H9 (cell line): ENCODE measurements around the gene PHOSPHO1. TPM values are rescaled to one million over a fixed set of nuclear protein-coding genes. Genes with fewer than 3 reads are reported as not detected.

Experiments
- DNase-seq: peaks from one replicate; pipeline ENCODE4 v3.0.0-alpha.2; 2017
- H2AFZ ChIP-seq: one replicate; pipeline ENCODE4 v1.6.1; 2013; ENCODE audit warnings: mild to moderate bottlenecking, low read length, control low read depth, moderate library complexity
- H2AK5ac ChIP-seq: 2 replicates; pipeline ENCODE4 v1.6.1; 2013; ENCODE audit warnings: low read length, control low read depth, mixed read lengths; ENCODE audit not compliant: insufficient read length
- H2BK120ac ChIP-seq: one replicate; pipeline ENCODE4 v1.6.1; 2013; ENCODE audit warnings: low read depth, mild to moderate bottlenecking, low read length, control low read depth, inconsistent platforms; ENCODE audit not compliant: poor library complexity, severe bottlenecking
- H2BK12ac ChIP-seq: 2 replicates; pipeline ENCODE4 v1.6.1; 2013; ENCODE audit warnings: low read length, control low read depth, mixed read lengths, low read depth; ENCODE audit not compliant: insufficient read length
- H2BK15ac ChIP-seq: 2 replicates; pipeline ENCODE4 v1.6.1; 2013; ENCODE audit warnings: low read depth, low read length, control low read depth
- H2BK20ac ChIP-seq: one replicate; pipeline ENCODE4 v1.6.1; 2013; ENCODE audit warnings: low read depth, mild to moderate bottlenecking, low read length, control low read depth, inconsistent platforms; ENCODE audit not compliant: poor library complexity, severe bottlenecking
- H2BK5ac ChIP-seq: 2 replicates; pipeline ENCODE4 v1.6.1; 2013; ENCODE audit warnings: low read length, control low read depth, mixed read lengths; ENCODE audit not compliant: insufficient read length
- H3K14ac ChIP-seq: 2 replicates; pipeline ENCODE4 v1.6.1; 2013; ENCODE audit warnings: low read length, control low read depth; ENCODE audit not compliant: insufficient read depth
- H3K18ac ChIP-seq: 2 replicates; pipeline ENCODE4 v1.6.1; 2013; ENCODE audit warnings: low read depth, mild to moderate bottlenecking, mixed read lengths, low read length, control low read depth; ENCODE audit not compliant: insufficient read length
- H3K23ac ChIP-seq: 2 replicates; pipeline ENCODE4 v1.6.1; 2013; ENCODE audit warnings: low read length, control low read depth, mixed read lengths, low read depth; ENCODE audit not compliant: insufficient read length
- H3K23me2 ChIP-seq: 2 replicates; pipeline ENCODE4 v1.6.1; 2013; ENCODE audit warnings: low read depth, mild to moderate bottlenecking, mixed read lengths, low read length, control low read depth; ENCODE audit not compliant: insufficient read length, poor library complexity, severe bottlenecking
- H3K27ac ChIP-seq: 2 replicates; pipeline ENCODE4 v1.5.1; 2013; ENCODE audit warnings: low read length, control low read depth, mixed read lengths, low read depth; ENCODE audit not compliant: insufficient read length
- H3K27me3 ChIP-seq: 2 replicates; pipeline ENCODE4 v1.6.1; 2013; ENCODE audit warnings: low read length, control low read depth, inconsistent platforms; ENCODE audit not compliant: insufficient read depth
- H3K4ac ChIP-seq: 2 replicates; pipeline ENCODE4 v1.6.1; 2013; ENCODE audit warnings: low read depth, mild to moderate bottlenecking, control low read depth, inconsistent platforms, low read length, moderate library complexity
- H3K4me1 ChIP-seq: 2 replicates; pipeline ENCODE4 v1.6.1; 2013; ENCODE audit warnings: low read length, control low read depth, inconsistent platforms; ENCODE audit not compliant: insufficient read depth
- H3K4me2 ChIP-seq: 2 replicates; pipeline ENCODE4 v1.6.1; 2013; ENCODE audit warnings: low read length, control low read depth, mixed read lengths; ENCODE audit not compliant: insufficient read length, insufficient read depth
- H3K56ac ChIP-seq: 2 replicates; pipeline ENCODE4 v1.6.1; 2013; ENCODE audit warnings: low read depth, mild to moderate bottlenecking, mixed read lengths, low read length, control low read depth; ENCODE audit not compliant: insufficient read length
- H3K79me1 ChIP-seq: 2 replicates; pipeline ENCODE4 v1.6.1; 2013; ENCODE audit warnings: low read depth, mild to moderate bottlenecking, moderate library complexity, low read length, control low read depth, inconsistent platforms; ENCODE audit not compliant: insufficient read depth, poor library complexity, severe bottlenecking
- H3K79me2 ChIP-seq: 2 replicates; pipeline ENCODE4 v1.6.1; 2013; ENCODE audit warnings: low read length, control low read depth, inconsistent platforms; ENCODE audit not compliant: insufficient read depth
- H3K9ac ChIP-seq: 2 replicates; pipeline ENCODE4 v1.6.1; 2013; ENCODE audit warnings: low read length, control low read depth, mixed read lengths; ENCODE audit not compliant: insufficient read length; ENCODE audit errors: extremely low read depth
- H3K9me3 ChIP-seq: one replicate; pipeline ENCODE4 v1.6.1; 2013; ENCODE audit warnings: low read depth, low read length, inconsistent platforms; ENCODE audit not compliant: control insufficient read depth
- H3T11ph ChIP-seq: one replicate; pipeline ENCODE4 v1.6.1; 2013; ENCODE audit warnings: mild to moderate bottlenecking, low read length, control low read depth, inconsistent platforms
- H4K20me1 ChIP-seq: one replicate; pipeline ENCODE4 v1.6.1; 2013; ENCODE audit not compliant: control insufficient read depth, insufficient read length, insufficient read depth
- H4K5ac ChIP-seq: 2 replicates; pipeline ENCODE4 v1.6.1; 2013; ENCODE audit warnings: low read depth, mild to moderate bottlenecking, mixed read lengths, low read length, control low read depth; ENCODE audit not compliant: insufficient read length
- H4K8ac ChIP-seq: replicated peaks from 2 replicates; pipeline ENCODE4 v1.6.1; 2013; ENCODE audit warnings: low read length, control low read depth, mixed read lengths, low read depth; ENCODE audit not compliant: insufficient read length
- H4K91ac ChIP-seq: 2 replicates; pipeline ENCODE4 v1.6.1; 2013; ENCODE audit warnings: low read depth, mild to moderate bottlenecking, moderate library complexity, mixed read lengths, low read length, control low read depth; ENCODE audit not compliant: insufficient read length
- H3K27ac Mint-ChIP-seq, 3 experiments: 2 replicates in 2 of 3; 3 replicates in 1 of 3; pipeline ENCODE4 v1.8.0; 2020 to 2021; ENCODE audit warnings: mixed read lengths in 3 of 3, mild to moderate bottlenecking in 1 of 3, moderate library complexity in 1 of 3
- H3K27me3 Mint-ChIP-seq: 2 replicates; pipeline ENCODE4 v1.8.0; 2021; ENCODE audit warnings: low read depth, mild to moderate bottlenecking, moderate library complexity, mixed read lengths
- H3K36me3 Mint-ChIP-seq, 3 experiments: 2 replicates in 2 of 3; 3 replicates in 1 of 3; pipeline ENCODE4 v1.8.0; 2020 to 2021; ENCODE audit warnings: low read depth in 3 of 3, mixed read lengths in 3 of 3; ENCODE audit not compliant: insufficient read depth in 1 of 3
- H3K4me1 Mint-ChIP-seq, 2 experiments: 2 replicates each; pipeline ENCODE4 v1.8.0; 2020; ENCODE audit warnings: mixed read lengths in 2 of 2
- H3K4me3 Mint-ChIP-seq, 2 experiments: 2 replicates in 1 of 2; 3 replicates in 1 of 2; pipeline ENCODE4 v1.8.0; 2020 to 2021; ENCODE audit warnings: mild to moderate bottlenecking in 2 of 2, mixed read lengths in 2 of 2, moderate library complexity in 1 of 2
- H3K9me3 Mint-ChIP-seq, 2 experiments: 2 replicates in 1 of 2; 3 replicates in 1 of 2; pipeline ENCODE4 v1.8.0; 2020; ENCODE audit warnings: mild to moderate bottlenecking in 2 of 2, mixed read lengths in 2 of 2, moderate library complexity in 1 of 2
- CTCF ChIP-seq: fragments of 200-600 bp; sonication (generic); conservative IDR thresholded peaks from 3 replicates; pipeline ENCODE4 v1.8.0; 2021; ENCODE audit warnings: antibody characterized with exemption, mild to moderate bottlenecking
- WGBS: extraction: QIAGEN DNeasy Blood & Tissue Kit; methylation state at CpG from one replicate; pipeline ENCODE4 v1.1.7; 2013; ENCODE audit warnings: missing lambda C conversion rate, low lambda C conversion rate, mixed read lengths; ENCODE audit not compliant: insufficient read length; ENCODE audit errors: extremely low coverage; 5-methylcytosine and 5-hydroxymethylcytosine counted together
- total RNA-seq: library from RNA; stranded (reverse); gene quantifications from 2 replicates; pipeline ENCODE4 v1.2.1, GENCODE V29; 2021

PHOSPHO1 gene
- total RNA-seq, 1 experiment from 2014 or later = 0.63 TPM

DNA sequence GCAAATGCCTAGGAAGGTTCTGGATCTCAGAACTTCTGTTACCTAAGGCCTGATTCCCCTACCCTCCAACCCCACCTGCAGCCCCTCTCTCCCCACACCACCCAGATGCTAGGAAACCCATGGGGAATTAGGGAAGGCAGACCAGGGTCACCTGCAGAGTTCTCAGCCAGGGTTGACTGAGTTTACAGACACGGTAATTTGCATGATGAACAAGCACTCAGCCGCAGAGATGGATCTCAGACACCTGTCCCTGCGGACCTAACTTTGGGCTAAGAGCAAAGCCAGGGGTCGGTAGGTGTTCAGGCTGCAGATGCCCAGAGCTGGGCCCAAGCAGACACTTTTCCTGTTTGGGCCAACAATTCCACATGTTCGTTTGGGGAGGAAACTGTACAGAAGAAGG, 17.2 kb downstream of the PHOSPHO1 start:
- Histone ChIP-seq H3K56ac (no peak overlapping the region), H2BK5ac (no peak overlapping the region), H3K79me2 (no peaks in the 10 kb centered on the region), H3K14ac (no peak overlapping the region), H3K27ac (no peak overlapping the region), H3K27me3 (no peaks in the 10 kb centered on the region), H3T11ph (no peak overlapping the region), H4K5ac (no peak overlapping the region), H2AFZ (no peak overlapping the region), H4K8ac (no peak overlapping the region), H4K91ac (no peak overlapping the region), H2BK12ac (no peak overlapping the region), H3K79me1 (no peaks in the 10 kb centered on the region), H3K9ac (no peak overlapping the region), H2AK5ac (no peak overlapping the region), H3K4me1 (peaks cover 6% of the 10 kb centered on the region; the same call in 1 of the 2 replicates), H2BK120ac (no peak overlapping the region), H3K23ac (no peak overlapping the region), H2BK20ac (no peak overlapping the region), H3K18ac (no peak overlapping the region), H3K4ac (no peak overlapping the region), H4K20me1 (no peaks in the 10 kb centered on the region), H3K9me3 (no peaks in the 10 kb centered on the region), H3K23me2 (no peaks in the 10 kb centered on the region), H2BK15ac (no peak overlapping the region), H3K4me2 (no peak overlapping the region)
- H3K36me3 Mint-ChIP-seq = no peaks in the 10 kb centered on the region; a peak in 1 of 7 replicates
- H3K27ac Mint-ChIP-seq = 0 out of 7 replicates have a peak overlapping the region, but pooled peaks of 1 of the 3 experiments have one; percentile 42
- WGBS = no CpG with 5 or more reads among the region's 5 CpGs
- no peaks in the 10 kb centered on the region for H3K9me3 Mint-ChIP-seq
- DNase-seq = no peak
- no peak overlapping the region; a peak in 1 of 5 replicates for H3K4me3 Mint-ChIP-seq
- no peak for TF ChIP-seq CTCF
- H3K27me3 Mint-ChIP-seq = peaks cover 14% of the 10 kb centered on the region
- peaks cover 46 to 52% of the 10 kb centered on the region in 2 experiments for H3K4me1 Mint-ChIP-seq
